Mucosa of descending colon (tissue), 3 donors: ENCODE data around the gene ISG15. TPM values are rescaled to one million over a fixed set of nuclear protein-coding genes. Genes with fewer than 3 reads are reported as not detected.

Experiments
- ATAC-seq: fragments of 200-7000 bp; cut with Tn5 transposase; one replicate; pipeline ENCODE4 v1.9.1; 2020; ENCODE audit warnings: mild to moderate bottlenecking, moderate library complexity
- DNase-seq, 3 donors: peaks; one replicate each; pipeline ENCODE4 v3.0.0-alpha.2; 2020
- H3K36me3 ChIP-seq: fragments of 200-600 bp; one replicate; pipeline ENCODE4 v1.8.0; 2021; ENCODE audit warnings: low read depth, mild to moderate bottlenecking
- H3K4me1 ChIP-seq: fragments of 200-600 bp; one replicate; pipeline ENCODE4 v1.8.0; 2021; ENCODE audit warnings: low read depth, mild to moderate bottlenecking
- H3K4me3 ChIP-seq: fragments of 200-600 bp; one replicate; pipeline ENCODE4 v1.8.0; 2021; ENCODE audit warnings: mild to moderate bottlenecking
- H3K9me3 ChIP-seq: fragments of 200-600 bp; one replicate; pipeline ENCODE4 v1.8.0; 2021; ENCODE audit warnings: mild to moderate bottlenecking
- CTCF ChIP-seq: fragments of 200-600 bp; IDR thresholded peaks from one replicate; pipeline ENCODE4 v1.8.0; 2022; ENCODE audit warnings: antibody characterized with exemption, mild to moderate bottlenecking
- intact Hi-C, 2 donors: fragments of 100-400 bp; cut with DNase I in 1 of 2; cut with micrococcal nuclease in 1 of 2; formaldehyde crosslinking; loops; one replicate each; pipeline versions ENCODE4 v1.11.0 to v1.11.1; 2022; cut with DNase I, micrococcal nuclease
- total RNA-seq, 3 donors: library from RNA; stranded (reverse); fragmentation: NEBNext Ultra II Directional in 2 of 3; extraction: Animal tissue kit (Norgen Biotek cat#: 25700) in 2 of 3; gene quantifications; one replicate each; pipeline versions ENCODE4 v1.2.1 to v1.2.4, GENCODE V29; 2021 to 2023
- donor health status: DM: no; HTN: no; CAD: no; lungs with moderate emphysema.
- donor health status: DM: no; HTN: no; CAD: no.
- donor health status: DM: no; HTN: yes; CAD: no.

Gene ISG15
- total RNA-seq, 3 donors from 2014 or later = 37.5 to 41.7 (median 38.7) TPM

GRCh38 chr1:978835-979743, 34.2 kb upstream of the ISG15 start:
- H3K36me3 ChIP-seq = no peaks in the 10 kb centered on the region
- no peaks in the 10 kb centered on the region for H3K9me3 ChIP-seq
- intact Hi-C loops = no loop called here
- no peak for TF ChIP-seq CTCF
- no peak overlapping the region for H3K4me3 ChIP-seq
- peaks cover 5% of the 10 kb centered on the region for H3K4me1 ChIP-seq
- no peak for DNase-seq
- ATAC-seq = no peak

- no peak for DNase-seq
- Histone ChIP-seq H3K4me1 (peaks cover 5% of the 10 kb centered on the region), H3K9me3 (no peaks in the 10 kb centered on the region), H3K4me3 (no peak overlapping the region), H3K36me3 (no peaks in the 10 kb centered on the region)
- no peak for TF ChIP-seq CTCF
- intact Hi-C loops = loop anchor here in 1 of 2 donors (10.0 kb wide), 1 partner anchor 85 kb away; no protein-coding TSS in a partner anchor
- no peak for ATAC-seq
Observed at GRCh38 chr1:979744-980072, 33.6 kb upstream of the ISG15 start.

- Histone ChIP-seq H3K4me3 (no peak overlapping the region), H3K36me3 (no peaks in the 10 kb centered on the region), H3K4me1 (peaks cover 5% of the 10 kb centered on the region), H3K9me3 (no peaks in the 10 kb centered on the region)
- DNase-seq = peak in 1 of 3 donors; percentile 20
- TF ChIP-seq CTCF = no peak
- intact Hi-C loops = loop anchor here in 1 of 2 donors (10.0 kb wide), 1 partner anchor 85 kb away; no protein-coding TSS in a partner anchor
- ATAC-seq = no peak
Observed at GRCh38 chr1:980137-980571, 33.1 kb upstream of the ISG15 start.

- TF ChIP-seq CTCF = no peak
Observed at GRCh38 chr1:980602-981395, 32.5 kb upstream of the ISG15 start.

GRCh38 chr1:981491-981954, 31.8 kb upstream of the ISG15 start:
- intact Hi-C loops = loop anchor here in 1 of 2 donors (10.0 kb wide), 1 partner anchor 83 kb away; no protein-coding TSS in a partner anchor
- no peaks in the 10 kb centered on the region for H3K4me1 ChIP-seq
- no peak overlapping the region for H3K4me3 ChIP-seq
- ATAC-seq (no peak), DNase-seq (peak in 1 of 3 donors; percentile 18)
- no peaks in the 10 kb centered on the region for H3K9me3 ChIP-seq
- no peaks in the 10 kb centered on the region for H3K36me3 ChIP-seq
- TF ChIP-seq CTCF = no peak

More at GRCh38 chr1:980602-981395, 32.5 kb upstream of the ISG15 start:
- Histone ChIP-seq H3K4me3 (no peak overlapping the region), H3K9me3 (no peaks in the 10 kb centered on the region), H3K4me1 (peaks cover 5% of the 10 kb centered on the region), H3K36me3 (no peaks in the 10 kb centered on the region)
- intact Hi-C loops = loop anchor here in 1 of 2 donors (10.0 kb wide), 1 partner anchor 84 kb away; no protein-coding TSS in a partner anchor
- peak in 1 of 3 donors; percentile 22 for DNase-seq
- ATAC-seq = no peak
